Activated T-cell treated with anti-CD3 and anti-CD28 coated beads, Interleukin-2, amount 50 U/mL, for 24 hours (primary cell): Measurements from ENCODE around the gene PC.
A peak's percentile ranks its signal among the peaks of the same experiment; 100 is the strongest.

ENCODE experiments used
- DNase-seq: peaks from one replicate; pipeline ENCODE4 v3.0.0-alpha.2; 2020
- H3K27ac Mint-ChIP-seq: 2 replicates; pipeline ENCODE4 v1.8.0; 2020; ENCODE audit warnings: mild to moderate bottlenecking, mixed read lengths
- H3K27me3 Mint-ChIP-seq: 2 replicates; pipeline ENCODE4 v1.8.0; 2020; ENCODE audit warnings: mixed read lengths
- H3K36me3 Mint-ChIP-seq: 2 replicates; pipeline ENCODE4 v1.8.0; 2020; ENCODE audit warnings: low read depth, mixed read lengths
- H3K4me1 Mint-ChIP-seq: 2 replicates; pipeline ENCODE4 v1.8.0; 2020; ENCODE audit warnings: low read depth, mixed read lengths
- H3K4me3 Mint-ChIP-seq: 2 replicates; pipeline ENCODE4 v1.8.0; 2020; ENCODE audit warnings: mild to moderate bottlenecking, moderate library complexity, mixed read lengths
- H3K9me3 Mint-ChIP-seq: 2 replicates; pipeline ENCODE4 v1.8.0; 2020; ENCODE audit warnings: mixed read lengths

Gene PC

GRCh38 chr11:66951135-66951534 is 7.0 kb downstream of the PC start:
- no peak for DNase-seq
- no peaks in the 10 kb centered on the region for H3K9me3 Mint-ChIP-seq
- no peak overlapping the region for H3K4me3 Mint-ChIP-seq
- H3K4me1 Mint-ChIP-seq, result peaks cover 9% of the 10 kb centered on the region
- H3K27me3 Mint-ChIP-seq, result no peaks in the 10 kb centered on the region
- H3K27ac Mint-ChIP-seq, result no peak overlapping the region
- no peaks in the 10 kb centered on the region for H3K36me3 Mint-ChIP-seq

GRCh38 chr11:66950112-66950535 is 8.1 kb downstream of the PC start:
- no peaks in the 10 kb centered on the region for H3K36me3 Mint-ChIP-seq
- H3K4me1 Mint-ChIP-seq, result peaks cover 9% of the 10 kb centered on the region
- peak; percentile 40 for DNase-seq
- H3K27me3 Mint-ChIP-seq, result no peaks in the 10 kb centered on the region
- H3K27ac Mint-ChIP-seq, result peak overlapping the region; percentile 80
- H3K4me3 Mint-ChIP-seq, result no peak overlapping the region
- H3K9me3 Mint-ChIP-seq, result no peaks in the 10 kb centered on the region

- DNase-seq, result no peak
- H3K4me3 Mint-ChIP-seq, result no peak overlapping the region
- H3K27ac Mint-ChIP-seq, result no peak overlapping the region
- H3K4me1 Mint-ChIP-seq, result no peaks in the 10 kb centered on the region
- peaks cover 3% of the 10 kb centered on the region for H3K36me3 Mint-ChIP-seq
- H3K27me3 Mint-ChIP-seq, result no peaks in the 10 kb centered on the region
- no peaks in the 10 kb centered on the region for H3K9me3 Mint-ChIP-seq
Measured at GRCh38 chr11:66938582-66939135, 19.5 kb downstream of the PC start.

- H3K9me3 Mint-ChIP-seq, result no peaks in the 10 kb centered on the region
- no peak for DNase-seq
- peaks cover under 1% of the 10 kb centered on the region for H3K36me3 Mint-ChIP-seq
- H3K27ac Mint-ChIP-seq, result no peak overlapping the region
- no peak overlapping the region for H3K4me3 Mint-ChIP-seq
- no peaks in the 10 kb centered on the region for H3K27me3 Mint-ChIP-seq
- no peaks in the 10 kb centered on the region for H3K4me1 Mint-ChIP-seq
Measured at GRCh38 chr11:66937193-66937733, 20.9 kb downstream of the PC start.

- Mint-ChIP-seq H3K27me3 (no peaks in the 10 kb centered on the region), H3K9me3 (no peaks in the 10 kb centered on the region), H3K36me3 (no peaks in the 10 kb centered on the region), H3K27ac (no peak overlapping the region), H3K4me1 (no peaks in the 10 kb centered on the region), H3K4me3 (no peak overlapping the region)
- DNase-seq, result no peak
Measured at GRCh38 chr11:66936311-66936711, 21.9 kb downstream of the PC start.

- Mint-ChIP-seq H3K36me3 (no peaks in the 10 kb centered on the region), H3K4me3 (no peak overlapping the region), H3K9me3 (no peaks in the 10 kb centered on the region), H3K27me3 (no peaks in the 10 kb centered on the region), H3K4me1 (no peaks in the 10 kb centered on the region), H3K27ac (no peak overlapping the region)
- no peak for DNase-seq
Measured at GRCh38 chr11:66934950-66935779, 23.0 kb downstream of the PC start.

GRCh38 chr11:66933531-66933930 is 24.7 kb downstream of the PC start:
- no peaks in the 10 kb centered on the region for H3K9me3 Mint-ChIP-seq
- H3K4me1 Mint-ChIP-seq, result no peaks in the 10 kb centered on the region
- H3K36me3 Mint-ChIP-seq, result no peaks in the 10 kb centered on the region
- no peak overlapping the region for H3K4me3 Mint-ChIP-seq
- no peaks in the 10 kb centered on the region for H3K27me3 Mint-ChIP-seq
- DNase-seq, result no peak
- H3K27ac Mint-ChIP-seq, result no peak overlapping the region

GRCh38 chr11:66932543-66932942 is 25.6 kb downstream of the PC start:
- DNase-seq, result no peak

GRCh38 chr11:66929753-66930152 is 28.4 kb downstream of the PC start:
- H3K27me3 Mint-ChIP-seq, result no peaks in the 10 kb centered on the region
- DNase-seq, result no peak
- no peaks in the 10 kb centered on the region for H3K36me3 Mint-ChIP-seq
- H3K4me3 Mint-ChIP-seq, result no peak overlapping the region
- H3K27ac Mint-ChIP-seq, result no peak overlapping the region
- no peaks in the 10 kb centered on the region for H3K9me3 Mint-ChIP-seq
- H3K4me1 Mint-ChIP-seq, result no peaks in the 10 kb centered on the region

More at GRCh38 chr11:66932543-66932942, 25.6 kb downstream of the PC start:
- H3K36me3 Mint-ChIP-seq, result no peaks in the 10 kb centered on the region
- no peaks in the 10 kb centered on the region for H3K9me3 Mint-ChIP-seq
- no peak overlapping the region for H3K27ac Mint-ChIP-seq
- no peak overlapping the region for H3K4me3 Mint-ChIP-seq
- H3K4me1 Mint-ChIP-seq, result no peaks in the 10 kb centered on the region
- no peaks in the 10 kb centered on the region for H3K27me3 Mint-ChIP-seq

GRCh38 chr11:66924272-66924671 is 33.9 kb downstream of the PC start:
- no peaks in the 10 kb centered on the region for H3K36me3 Mint-ChIP-seq
- no peaks in the 10 kb centered on the region for H3K9me3 Mint-ChIP-seq
- H3K4me3 Mint-ChIP-seq, result no peak overlapping the region
- no peak overlapping the region for H3K27ac Mint-ChIP-seq
- H3K27me3 Mint-ChIP-seq, result no peaks in the 10 kb centered on the region
- no peak for DNase-seq
- no peaks in the 10 kb centered on the region for H3K4me1 Mint-ChIP-seq

GRCh38 chr11:66922551-66922950 is 35.6 kb downstream of the PC start:
- DNase-seq, result no peak
- no peak overlapping the region for H3K4me3 Mint-ChIP-seq
- H3K27ac Mint-ChIP-seq, result no peak overlapping the region
- H3K27me3 Mint-ChIP-seq, result no peaks in the 10 kb centered on the region
- H3K4me1 Mint-ChIP-seq, result no peaks in the 10 kb centered on the region
- H3K9me3 Mint-ChIP-seq, result no peaks in the 10 kb centered on the region
- H3K36me3 Mint-ChIP-seq, result no peaks in the 10 kb centered on the region

- H3K27ac Mint-ChIP-seq, result no peak overlapping the region
Measured at GRCh38 chr11:66920978-66921784, 37.0 kb downstream of the PC start.

GRCh38 chr11:66919923-66920322 is 38.3 kb downstream of the PC start:
- Mint-ChIP-seq H3K4me3 (no peak overlapping the region), H3K9me3 (no peaks in the 10 kb centered on the region), H3K27ac (no peak overlapping the region), H3K4me1 (no peaks in the 10 kb centered on the region), H3K27me3 (no peaks in the 10 kb centered on the region), H3K36me3 (no peaks in the 10 kb centered on the region)
- no peak for DNase-seq

More at GRCh38 chr11:66920978-66921784, 37.0 kb downstream of the PC start:
- Mint-ChIP-seq H3K9me3 (no peaks in the 10 kb centered on the region), H3K27me3 (no peaks in the 10 kb centered on the region), H3K4me1 (no peaks in the 10 kb centered on the region), H3K36me3 (no peaks in the 10 kb centered on the region), H3K4me3 (no peak overlapping the region)
- no peak for DNase-seq

GRCh38 chr11:66918741-66919140 is 39.4 kb downstream of the PC start:
- H3K27me3 Mint-ChIP-seq, result no peaks in the 10 kb centered on the region
- no peaks in the 10 kb centered on the region for H3K4me1 Mint-ChIP-seq
- H3K27ac Mint-ChIP-seq, result no peak overlapping the region
- no peaks in the 10 kb centered on the region for H3K36me3 Mint-ChIP-seq
- no peak for DNase-seq
- no peak overlapping the region for H3K4me3 Mint-ChIP-seq
- no peaks in the 10 kb centered on the region for H3K9me3 Mint-ChIP-seq
